HepG2 (cell line): ENCODE results near the gene ILKAP. TPM values are rescaled to one million over a fixed set of nuclear protein-coding genes. Genes with fewer than 3 reads are reported as not detected.

Source experiments
- ATAC-seq: fragments of 200-7000 bp; cut with Tn5 transposase; 3 replicates; pipeline ENCODE4 v1.9.1; 2020; ENCODE audit warnings: mild to moderate bottlenecking, moderate library complexity
- BruUV-seq: library from RNA; stranded (reverse); fragments of 400-500 nt; replicated peaks from 2 replicates; lab custom pipeline; 2021; lab: Mats Ljungman, UMichigan
- CTCF ChIA-PET: fragments of 300-600 bp; formaldehyde crosslinking; extraction: SDS; loops from one replicate; lab custom pipeline; 2021; ENCODE audit warnings: low total read pairs, inconsistent platforms, low intra/inter-chr PET ratio; lab: Yijun Ruan, JAX
- POLR2A ChIA-PET: fragments of 350-600 bp; sonication (Branson Sonifier 250); formaldehyde crosslinking; loops from one replicate; lab custom pipeline; 2020; ENCODE audit warnings: antibody characterized with exemption, inconsistent platforms; lab: Yijun Ruan, JAX
- DNase-seq: peaks from one replicate; pipeline ENCODE4 v3.0.0-alpha.2; 2015; ENCODE audit warnings: low spot score
- FAIRE-seq: peaks from 3 replicates; lab custom pipeline; 2011; peaks lifted over from hg19 to GRCh38; lab: Jason Lieb, UNC
- H2AFZ ChIP-seq: one replicate; pipeline ENCODE4 v1.6.1; 2011; ENCODE audit warnings: low read length, inconsistent platforms
- H3K27ac ChIP-seq: fragments of 300-600 bp; 3 replicates; pipeline ENCODE4 v1.8.0; 2011; ENCODE audit warnings: mixed run types, mild to moderate bottlenecking, mixed read lengths, low read length, inconsistent platforms; ENCODE audit not compliant: insufficient read depth; ENCODE audit errors: extremely low read length
- H3K27me3 ChIP-seq, 2 experiments: fragments of 200-600 bp in 1 of 2; 2 replicates in 1 of 2; 3 replicates in 1 of 2; pipeline versions ENCODE4 v1.6.0 to v1.8.0; 2011; ENCODE audit warnings: low read length in 2 of 2, mild to moderate bottlenecking in 2 of 2, moderate library complexity in 2 of 2, inconsistent platforms in 1 of 2; ENCODE audit not compliant: insufficient read depth in 2 of 2, control insufficient read depth in 1 of 2
- H3K36me3 ChIP-seq, 2 experiments: fragments of 200-600 bp in 1 of 2; replicated peaks in 1 of 2; 2 replicates in 1 of 2; 3 replicates in 1 of 2; pipeline versions ENCODE4 v1.5.1 to v1.8.0; 2011; ENCODE audit warnings: low read length in 2 of 2, inconsistent platforms in 1 of 2; ENCODE audit not compliant: insufficient read depth in 2 of 2, control insufficient read depth in 1 of 2
- H3K4me1 ChIP-seq: 2 replicates; pipeline ENCODE4 v1.5.1; 2012; ENCODE audit warnings: low read length, inconsistent platforms; ENCODE audit not compliant: insufficient read depth
- H3K4me2 ChIP-seq: 2 replicates; pipeline ENCODE4 v1.6.0; 2011; ENCODE audit warnings: low read depth, low read length, inconsistent platforms
- H3K4me3 ChIP-seq, 3 experiments: fragments of 200-600 bp in 1 of 3; sonication (generic), shearing (Covaris generic) in 1 of 3; replicated peaks in 1 of 3; 2 replicates each; pipeline ENCODE4 v1.5.1; 2011 to 2016; ENCODE audit warnings: low read length in 3 of 3, inconsistent platforms in 2 of 3, low read depth in 2 of 3, mild to moderate bottlenecking in 2 of 3, control low read depth in 1 of 3, mixed read lengths in 1 of 3; ENCODE audit not compliant: insufficient read depth in 1 of 3
- H3K79me2 ChIP-seq: one replicate; pipeline ENCODE4 v1.6.1; 2011; ENCODE audit warnings: low read length, inconsistent platforms; ENCODE audit not compliant: insufficient read depth
- H3K9ac ChIP-seq: 2 replicates; pipeline ENCODE4 v1.6.0; 2011; ENCODE audit warnings: mild to moderate bottlenecking, low read depth, low read length, inconsistent platforms; ENCODE audit not compliant: insufficient read depth
- H3K9me3 ChIP-seq: 2 replicates; pipeline ENCODE4 v1.5.1; 2012; ENCODE audit warnings: mild to moderate bottlenecking, low read length
- H4K20me1 ChIP-seq: 2 replicates; pipeline ENCODE4 v1.6.0; 2011; ENCODE audit warnings: inconsistent platforms, mild to moderate bottlenecking, low read length, moderate library complexity; ENCODE audit not compliant: insufficient read depth
- DZIP1 ChIP-seq: sonication (generic); formaldehyde crosslinking; IDR thresholded peaks from 2 replicates; pipeline ENCODE4 v1.5.0; 2020; ENCODE audit warnings: mild to moderate bottlenecking, missing genetic modification reagents
- FOXC1 ChIP-seq: sonication (generic); formaldehyde crosslinking; IDR thresholded peaks from 2 replicates; pipeline ENCODE4 v1.8.0; 2022; ENCODE audit warnings: mild to moderate bottlenecking, missing genetic modification reagents, borderline replicate concordance
- HIVEP1 ChIP-seq: sonication (generic); formaldehyde crosslinking; IDR thresholded peaks from 2 replicates; pipeline ENCODE4 v1.4.0; 2020; ENCODE audit warnings: mild to moderate bottlenecking, missing genetic modification reagents
- POLR2G ChIP-seq: fragments of 200-400 bp; formaldehyde crosslinking; IDR thresholded peaks from 2 replicates; pipeline ENCODE4 v1.6.1; 2018; ENCODE audit warnings: mild to moderate bottlenecking, low read depth, low read length, moderate library complexity
- RORA ChIP-seq: sonication (generic); formaldehyde crosslinking; IDR thresholded peaks from 2 replicates; pipeline ENCODE4 v1.5.0; 2020; ENCODE audit warnings: mild to moderate bottlenecking, missing genetic modification reagents, moderate library complexity
- THYN1 ChIP-seq: sonication (generic); formaldehyde crosslinking; IDR thresholded peaks from 2 replicates; pipeline ENCODE4 v1.8.1; 2023; ENCODE audit warnings: low read depth, mild to moderate bottlenecking, moderate library complexity, missing genetic modification reagents, borderline replicate concordance
- ZNF138 ChIP-seq: sonication (generic); formaldehyde crosslinking; IDR thresholded peaks from 2 replicates; pipeline ENCODE4 v1.5.0; 2020; ENCODE audit warnings: mild to moderate bottlenecking, low read depth, missing genetic modification reagents
- ZNF362 ChIP-seq: sonication (generic); formaldehyde crosslinking; IDR thresholded peaks from 2 replicates; pipeline ENCODE4 v1.4.0; 2020; ENCODE audit warnings: missing genetic modification reagents, mild to moderate bottlenecking, borderline replicate concordance
- ZNF713 ChIP-seq: sonication (generic); formaldehyde crosslinking; IDR thresholded peaks from 2 replicates; pipeline ENCODE4 v1.4.0; 2020; ENCODE audit warnings: mild to moderate bottlenecking, missing genetic modification reagents
- ZNF766 ChIP-seq: sonication (generic); formaldehyde crosslinking; IDR thresholded peaks from 2 replicates; pipeline ENCODE4 v1.5.0; 2020; ENCODE audit warnings: missing genetic modification reagents, borderline replicate concordance
- WGBS: methylation state at CpG from one replicate; pipeline ENCODE4 v1.1.6; 2017; ENCODE audit warnings: low lambda C conversion rate; 5-methylcytosine and 5-hydroxymethylcytosine counted together
- in situ Hi-C: cut with HindIII; loops from 2 replicates; pipeline ENCODE4 v1.10.0; 2017; ENCODE audit warnings: low pct_unique_long_range_greater_than_20kb; ENCODE audit not compliant: extremely low pct_ligation_motif_present
- intact Hi-C: fragments of 100-400 bp; cut with micrococcal nuclease; formaldehyde crosslinking; loops from one replicate; pipeline ENCODE4 v1.10.0; 2022; ENCODE audit not compliant: unreplicated experiment
- polyA plus RNA-seq, 8 experiments: library from polyadenylated mRNA; depleted of rRNA in 3 of 8; stranded (reverse) in 7 of 8; unstranded in 1 of 8; fragments of >200 nt; fragmentation: Illumina TruSeq in 4 of 8; extraction: Trizol in 4 of 8; gene quantifications; 2 replicates each; pipeline versions ENCODE4 v1.2.1 to v1.2.3, GENCODE V29; 2011 to 2016; ENCODE audit warnings: low read depth in 4 of 8, missing spikeins in 1 of 8, mixed read lengths in 1 of 8; ENCODE audit not compliant: insufficient read depth in 1 of 8
- total RNA-seq, 5 experiments: library from RNA; depleted of rRNA; stranded (reverse); fragments of >200 nt; fragmentation: Illumina TruSeq; extraction: Trizol; gene quantifications; 2 replicates each; pipeline ENCODE4 v1.2.3, GENCODE V29; 2016; ENCODE audit warnings: low read depth in 1 of 5
- TF ChIP-seq, protein P1 (sequence below): sonication (generic); formaldehyde crosslinking; IDR thresholded peaks from 2 replicates; pipeline ENCODE4 v1.5.1; 2020; ENCODE audit warnings: mild to moderate bottlenecking, missing genetic modification reagents, moderate library complexity

Gene ILKAP
- total and polyA plus RNA-seq, 2 of the 13 experiments (the other 11 are each of a cell fraction or from before 2014, with no cell fraction given): 29.6 to 33.1 TPM

GRCh38 chr2:238131761-238132462 is 71.6 kb downstream of the ILKAP start:
- CTCF ChIA-PET: no interaction called here
- POLR2A ChIA-PET: no interaction called here
- no peak for ATAC-seq
- no peaks in the 10 kb centered on the region for H3K36me3 ChIP-seq
- 42% methylated on average over 14 of the region's 14 CpGs for WGBS
- no peak overlapping the region for H3K27ac ChIP-seq
- no peaks in the 10 kb centered on the region for H3K9me3 ChIP-seq
- TF ChIP-seq DZIP1 (CRISPR knock-in tag) (no peak), HIVEP1 (no peak), POLR2G (no peak), FOXC1 (CRISPR knock-in tag) (no peak), RORA (CRISPR knock-in tag) (no peak), ZNF713 (no peak), ZNF138 (CRISPR knock-in tag) (no peak), ZNF362 (CRISPR knock-in tag) (no peak), ZNF766 (no peak), THYN1 (CRISPR knock-in tag) (no peak)
- TF ChIP-seq, protein P1, sequence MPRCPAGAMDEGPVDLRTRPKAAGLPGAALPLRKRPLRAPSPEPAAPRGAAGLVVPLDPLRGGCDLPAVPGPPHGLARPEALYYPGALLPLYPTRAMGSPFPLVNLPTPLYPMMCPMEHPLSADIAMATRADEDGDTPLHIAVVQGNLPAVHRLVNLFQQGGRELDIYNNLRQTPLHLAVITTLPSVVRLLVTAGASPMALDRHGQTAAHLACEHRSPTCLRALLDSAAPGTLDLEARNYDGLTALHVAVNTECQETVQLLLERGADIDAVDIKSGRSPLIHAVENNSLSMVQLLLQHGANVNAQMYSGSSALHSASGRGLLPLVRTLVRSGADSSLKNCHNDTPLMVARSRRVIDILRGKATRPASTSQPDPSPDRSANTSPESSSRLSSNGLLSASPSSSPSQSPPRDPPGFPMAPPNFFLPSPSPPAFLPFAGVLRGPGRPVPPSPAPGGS (CRISPR knock-in tag): no peak
- H3K27me3 ChIP-seq: peaks cover 1 to 22% of the 10 kb centered on the region in 2 experiments; a peak in 3 of 5 replicates
- no peaks in the 10 kb centered on the region for H4K20me1 ChIP-seq
- intact Hi-C loops (no loop called here), in situ Hi-C loops (no loop called here)
- BruUV-seq: no TSS peak
- H3K79me2 ChIP-seq: no peaks in the 10 kb centered on the region
- H3K4me1 ChIP-seq: peaks cover 11% of the 10 kb centered on the region
- no peak for DNase-seq
- no peak overlapping the region for H3K4me2 ChIP-seq
- no peak overlapping the region for H3K4me3 ChIP-seq
- no peak overlapping the region for H2AFZ ChIP-seq
- H3K9ac ChIP-seq: no peak overlapping the region
- no peak for FAIRE-seq
